ENCODE results near the gene KIF21A. TPM values are rescaled to one million over a fixed set of nuclear protein-coding genes. Genes with fewer than 3 reads are reported as not detected.

Gene KIF21A
- total RNA-seq, 1 donor from 2014 or later = 173 TPM

DNA sequence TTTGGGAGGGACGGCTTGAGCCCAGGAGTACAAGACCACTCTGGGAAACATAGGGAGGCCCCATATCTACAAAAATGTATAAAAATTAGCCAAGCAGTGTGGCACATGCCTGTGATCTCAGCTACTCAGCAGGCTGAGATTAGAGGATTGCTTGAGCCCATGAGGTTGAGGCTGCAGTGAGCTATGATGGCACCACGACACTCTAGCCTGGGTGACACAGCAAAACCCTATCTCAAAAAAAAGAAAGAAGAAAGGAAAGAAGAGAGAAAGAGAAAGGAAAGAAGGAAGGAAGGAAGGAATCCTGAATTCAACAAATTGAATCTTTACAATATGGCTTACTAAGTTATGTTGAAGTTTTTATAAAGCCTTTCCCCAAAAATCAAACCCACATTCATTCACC lies 2.1 kb downstream of the KIF21A start:
- no peak for FAIRE-seq

GRCh38 chr12:39440101-39440500 lies 2.8 kb downstream of the KIF21A start:
- DNase-seq (ENCODE audit: low spot score in 2 of 2) = no peak

More for the DNA sequence above, 2.1 kb downstream of the KIF21A start:
- DNase-seq (ENCODE audit: low spot score in 2 of 2) = no peak

DNA sequence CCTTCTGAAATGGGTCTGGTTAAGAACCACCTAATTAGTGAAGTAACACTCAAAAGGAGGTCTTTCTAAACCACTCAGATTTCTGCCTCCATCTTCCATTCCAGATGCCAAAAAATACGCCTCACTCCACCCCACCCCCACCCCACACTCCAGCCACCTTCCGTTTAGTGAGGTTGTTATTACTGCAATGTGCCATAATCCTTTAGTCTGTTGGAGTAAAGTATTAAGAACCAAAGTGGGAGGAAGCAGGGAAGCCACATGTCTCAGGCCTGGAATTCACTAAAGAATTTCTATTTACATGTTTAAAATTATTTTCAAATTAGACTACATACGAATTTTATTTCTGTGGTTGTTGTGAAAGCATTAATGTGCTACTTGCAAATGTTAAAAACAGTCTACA lies 7.4 kb downstream of the KIF21A start:
- FAIRE-seq (no peak), DNase-seq (ENCODE audit: low spot score in 2 of 2) (no peak)

More at GRCh38 chr12:39440101-39440500, 2.8 kb downstream of the KIF21A start:
- FAIRE-seq = no peak

GRCh38 chr12:39431797-39432196 lies 11.1 kb downstream of the KIF21A start:
- DNase-seq (ENCODE audit: low spot score in 2 of 2) = no peak
- FAIRE-seq = no peak

DNA sequence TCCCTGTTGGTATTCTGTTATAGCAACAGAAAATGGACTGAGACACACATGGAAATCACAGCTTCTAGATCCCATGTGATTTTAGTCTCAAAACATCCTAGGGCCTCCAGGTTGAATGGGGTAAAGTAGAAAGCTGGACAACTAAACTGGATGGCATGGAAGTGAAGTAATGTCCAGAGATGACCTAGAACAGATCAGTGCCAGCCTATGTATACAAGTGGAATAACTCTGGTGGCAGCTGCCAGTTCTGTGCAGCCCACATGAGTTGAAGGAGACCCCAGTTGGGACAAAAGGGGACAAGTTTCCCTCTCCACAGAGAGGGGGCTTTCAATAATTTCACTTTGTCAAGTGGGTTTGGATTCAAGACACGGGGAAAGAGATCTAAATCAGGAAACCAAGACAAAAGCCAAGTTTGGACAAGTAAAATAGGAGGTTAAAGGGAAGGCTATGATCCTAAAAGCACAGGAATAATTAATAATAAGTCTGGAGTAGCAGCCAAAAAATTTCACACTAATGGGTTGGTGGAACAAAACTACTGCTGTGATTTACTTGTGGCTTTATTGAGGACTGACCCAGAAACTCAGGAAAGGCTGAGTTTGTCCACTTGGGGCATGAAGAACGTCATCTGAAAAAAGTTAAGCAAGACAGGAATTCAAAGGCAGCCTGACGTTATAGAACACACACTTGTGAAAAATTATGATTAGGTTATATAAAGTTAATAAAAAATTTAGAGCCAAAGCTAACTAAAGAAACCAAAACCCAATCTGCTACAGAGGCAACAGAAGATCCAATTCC lies 11.7 kb downstream of the KIF21A start:
- DNase-seq (ENCODE audit: low spot score in 2 of 2) (no peak), FAIRE-seq (no peak)

DNA sequence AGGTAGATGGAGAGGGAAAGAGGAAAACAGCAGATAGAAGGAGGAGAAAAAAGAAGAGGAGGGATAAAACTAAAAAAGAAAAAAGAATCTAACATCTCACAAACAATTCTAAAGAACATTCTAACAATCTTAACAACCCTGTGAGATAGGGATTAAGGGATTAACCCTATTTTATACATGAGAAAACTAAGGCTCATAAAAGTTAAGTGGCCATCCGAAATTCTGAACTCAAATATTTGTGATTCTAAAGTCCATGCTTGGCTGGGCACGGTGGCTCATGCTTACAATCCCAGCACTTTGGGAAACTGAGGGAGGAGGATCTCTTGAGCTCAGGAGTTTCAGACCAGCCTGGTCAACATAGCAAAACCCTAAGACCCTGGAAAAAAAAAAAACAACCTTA lies 13.1 kb downstream of the KIF21A start:
- DNase-seq (ENCODE audit: low spot score in 2 of 2) (no peak), FAIRE-seq (no peak)

- FAIRE-seq = no peak
- no peak for DNase-seq (ENCODE audit: low spot score in 2 of 2)
These were observed 15.5 kb downstream of the KIF21A start for GRCh38 chr12:39427360-39427808.

GRCh38 chr12:39426636-39427240 lies 16.2 kb downstream of the KIF21A start:
- DNase-seq (ENCODE audit: low spot score in 2 of 2) = no peak
- no peak for FAIRE-seq

GRCh38 chr12:39420043-39420442 lies 22.9 kb downstream of the KIF21A start:
- no peak for DNase-seq (ENCODE audit: low spot score in 2 of 2)
- no peak for FAIRE-seq

DNA sequence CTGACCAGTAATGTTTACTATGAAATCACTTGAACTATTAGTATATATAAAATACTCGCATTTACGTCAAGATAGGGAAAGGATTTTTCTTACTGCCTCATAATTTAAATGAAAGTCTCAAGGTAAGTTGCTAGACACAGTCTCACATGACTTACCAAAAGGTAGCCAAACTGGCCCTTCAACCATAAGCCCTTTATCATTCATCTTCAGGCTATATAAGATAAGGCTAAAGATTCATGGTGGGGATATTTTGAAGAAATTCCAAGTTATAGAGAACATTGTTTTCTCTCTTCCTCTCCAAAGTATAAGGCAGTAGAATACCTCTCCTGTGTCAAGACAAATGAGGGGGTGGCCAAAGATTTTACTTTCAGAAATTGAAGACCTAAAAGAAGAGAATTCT lies 23.4 kb downstream of the KIF21A start:
- no peak for FAIRE-seq

DNA sequence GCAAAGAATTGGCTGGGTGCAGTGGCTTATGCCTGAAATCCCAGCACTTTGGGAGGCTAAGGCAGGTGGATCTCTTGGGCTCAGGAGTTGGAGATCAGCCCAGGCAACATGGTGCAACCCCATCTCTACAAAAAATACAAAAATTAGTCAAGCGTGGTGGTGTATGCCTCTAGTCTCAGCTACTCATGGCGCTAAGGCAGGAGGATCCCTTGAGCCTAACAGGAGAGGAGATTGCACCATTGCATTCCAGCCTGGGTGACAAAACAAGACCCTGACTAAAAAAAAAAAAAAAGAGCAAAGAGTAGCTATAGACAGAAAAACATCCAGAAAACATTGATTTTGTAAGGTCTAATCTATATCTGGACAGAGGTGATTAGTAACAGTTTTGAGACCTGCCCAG lies 25.0 kb downstream of the KIF21A start:
- DNase-seq (ENCODE audit: low spot score in 2 of 2) (no peak), FAIRE-seq (no peak)

More for the DNA sequence above, 23.4 kb downstream of the KIF21A start:
- no peak for DNase-seq (ENCODE audit: low spot score in 2 of 2)

DNA sequence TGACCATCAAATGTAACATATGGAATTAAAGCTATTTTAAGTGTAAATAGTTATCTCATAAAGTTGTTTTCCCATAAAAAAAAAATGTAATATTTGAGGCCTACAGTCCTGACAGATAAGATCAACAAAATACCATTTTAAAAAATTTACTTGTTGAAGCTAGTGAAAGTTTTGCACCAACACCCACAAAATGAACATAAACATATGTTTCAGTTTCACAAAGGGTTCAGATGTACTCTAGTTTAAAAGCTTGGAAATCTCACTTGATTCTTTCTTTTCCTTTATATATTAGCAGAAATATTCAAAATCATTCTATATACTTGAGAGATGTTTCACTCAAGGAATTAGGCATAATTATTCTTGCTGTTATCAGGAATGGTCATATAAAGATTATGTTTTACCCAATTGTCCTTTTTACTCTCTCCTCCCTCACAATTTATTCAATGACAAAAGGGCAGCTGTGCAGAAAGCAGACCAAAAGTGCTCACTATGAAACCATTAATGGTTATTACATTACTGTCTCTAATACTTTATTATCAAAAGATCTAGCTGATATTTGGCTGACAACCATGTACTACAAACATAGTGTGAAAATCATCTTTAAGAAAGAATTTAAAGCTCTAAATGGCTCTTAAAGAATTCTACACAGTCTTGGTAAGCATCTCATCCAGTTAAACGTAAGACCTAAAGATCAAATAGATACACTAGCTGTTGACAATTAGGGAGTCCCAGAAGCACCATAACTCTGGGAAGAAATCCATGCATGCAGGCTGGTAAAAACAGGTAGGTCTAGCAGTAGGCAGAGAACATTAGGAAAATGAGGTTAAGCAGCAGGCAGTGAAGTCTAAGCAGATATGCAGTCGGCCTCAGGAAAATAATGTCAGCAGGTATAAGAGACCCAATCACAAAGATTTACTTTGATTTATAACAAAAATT lies 28.8 kb downstream of the KIF21A start:
- FAIRE-seq (no peak), DNase-seq (ENCODE audit: low spot score in 2 of 2) (no peak)

DNA sequence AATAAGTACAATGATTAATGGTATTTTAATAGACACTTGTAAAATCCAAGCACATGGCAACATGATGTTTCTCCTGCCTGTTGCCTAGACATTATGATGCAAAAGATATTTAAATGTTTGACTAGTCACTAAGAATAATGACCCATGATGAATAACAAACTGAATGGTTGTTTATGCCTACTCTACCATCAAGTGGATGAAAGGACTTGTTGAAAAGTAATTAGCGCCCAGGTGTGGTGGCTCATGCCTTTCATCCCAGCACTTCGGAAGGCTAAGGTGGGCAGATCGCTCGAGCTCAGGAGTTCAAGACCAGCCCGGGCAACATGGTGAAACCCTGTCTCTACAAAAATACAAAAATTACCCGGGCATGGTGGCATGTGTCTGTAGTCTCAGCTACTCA lies 30.7 kb downstream of the KIF21A start:
- FAIRE-seq (no peak), DNase-seq (ENCODE audit: low spot score in 2 of 2) (no peak)

GRCh38 chr12:39406262-39406661 lies 36.7 kb downstream of the KIF21A start:
- DNase-seq (ENCODE audit: low spot score in 2 of 2) = no peak
- FAIRE-seq = no peak

- FAIRE-seq (no peak), DNase-seq (ENCODE audit: low spot score in 2 of 2) (no peak)
These were observed 37.3 kb downstream of the KIF21A start for GRCh38 chr12:39405580-39405979.

DNA sequence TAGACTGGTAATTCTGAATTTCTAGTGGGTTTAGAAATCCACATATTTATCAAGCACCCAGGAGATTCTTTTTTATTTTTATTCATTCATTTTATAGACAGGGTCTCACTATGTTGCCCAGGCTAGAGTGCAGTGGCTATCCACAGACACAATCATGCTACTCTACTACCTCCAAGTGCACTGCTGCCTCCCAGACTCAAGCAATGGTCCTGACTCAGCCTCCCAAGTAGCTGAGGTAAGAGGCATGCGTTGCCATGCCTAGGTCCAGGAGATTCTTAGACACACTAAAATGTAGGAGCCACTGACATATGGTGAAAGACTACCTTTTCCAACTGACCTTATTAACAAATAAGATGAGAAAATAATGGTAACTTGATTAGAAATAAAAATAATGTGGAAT lies 38.9 kb downstream of the KIF21A start:
- FAIRE-seq = no peak
- DNase-seq (ENCODE audit: low spot score in 2 of 2) = no peak

DNA sequence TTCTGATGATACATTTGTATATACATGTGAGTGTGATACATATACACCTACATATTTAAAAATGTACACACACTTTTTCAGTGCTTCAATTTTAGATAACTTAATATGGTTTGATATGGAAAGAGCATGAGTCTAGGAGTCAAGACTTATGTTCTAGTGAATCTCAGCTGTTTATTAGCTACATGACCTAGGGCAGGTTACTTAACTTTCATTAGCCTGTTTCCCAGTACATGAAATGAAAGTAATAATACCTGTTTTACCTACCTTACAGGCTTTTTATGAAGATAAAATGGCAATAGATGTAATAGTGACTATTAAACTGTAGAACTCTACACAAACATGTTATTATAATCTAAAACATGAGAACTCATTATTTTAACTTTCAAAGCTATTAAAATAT lies 39.5 kb downstream of the KIF21A start:
- DNase-seq (ENCODE audit: low spot score in 2 of 2) (no peak), FAIRE-seq (no peak)

- FAIRE-seq (no peak), DNase-seq (ENCODE audit: low spot score in 2 of 2) (no peak)
These were observed 40.0 kb downstream of the KIF21A start for GRCh38 chr12:39402922-39403321.

GRCh38 chr12:39401459-39401858 lies 41.5 kb downstream of the KIF21A start:
- FAIRE-seq = no peak
- DNase-seq (ENCODE audit: low spot score in 2 of 2) = no peak

DNA sequence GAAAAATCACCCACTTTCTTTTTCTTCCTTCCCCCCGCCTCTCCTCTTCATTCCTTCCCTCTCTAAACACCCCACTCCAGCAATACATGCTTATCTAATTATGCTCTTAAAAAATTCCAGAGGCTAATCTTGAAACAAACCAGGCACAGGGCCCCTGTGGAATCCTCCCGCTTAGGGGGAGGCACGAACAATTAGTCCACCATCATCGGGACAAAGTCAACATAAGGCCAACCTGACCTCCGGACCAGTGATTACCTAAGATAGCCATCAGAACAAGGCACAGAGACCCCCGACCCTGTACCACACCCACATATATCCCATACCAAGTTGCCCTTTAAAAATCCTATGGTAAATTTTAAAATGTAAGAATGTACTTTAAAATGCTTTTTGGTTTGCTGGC lies 47.1 kb downstream of the KIF21A start:
- FAIRE-seq (no peak), DNase-seq (ENCODE audit: low spot score in 2 of 2) (no peak)

DNA sequence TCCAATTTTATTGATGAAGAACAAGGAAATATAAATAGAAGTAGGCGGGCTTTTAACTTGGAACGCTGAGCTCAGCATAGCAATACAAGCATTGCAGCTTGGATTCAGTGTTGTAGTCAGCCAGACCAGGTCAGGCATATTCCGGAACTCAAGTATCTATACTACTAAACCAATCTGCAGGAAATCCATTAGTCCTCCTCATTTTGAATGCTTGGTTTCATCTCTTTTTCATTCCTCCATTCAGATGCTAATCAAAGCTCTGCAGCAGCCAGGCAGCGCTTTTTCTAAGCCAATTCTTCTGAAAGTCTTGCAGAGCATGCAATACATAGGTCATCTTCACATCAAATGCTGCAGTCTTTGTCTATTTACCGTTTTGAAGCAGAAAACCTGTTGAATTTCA lies 49.0 kb downstream of the KIF21A start:
- DNase-seq (ENCODE audit: low spot score in 2 of 2) (no peak), FAIRE-seq (no peak)

Data from frontal cortex (tissue), 4 donors.